MCF 10A (cell line): ENCODE data around the gene MYO9A. TPM values are rescaled to one million over a fixed set of nuclear protein-coding genes. Genes with fewer than 3 reads are reported as not detected.

Experiments used
- BruUV-seq: library from RNA; stranded (reverse); fragments of 400-500 nt; replicated peaks from 2 replicates; lab custom pipeline; 2021; lab: Mats Ljungman, UMichigan
- CTCF ChIA-PET: fragments of 300-600 bp; sonication (Branson Sonifier 250); formaldehyde crosslinking; extraction: SDS; loops from one replicate; lab custom pipeline; 2021; ENCODE audit warnings: antibody characterized with exemption, inconsistent platforms; lab: Yijun Ruan, JAX
- POLR2A ChIA-PET: fragments of 300-600, 350-650 bp; sonication (Branson Sonifier 250); formaldehyde crosslinking; extraction: SDS; loops from one replicate; lab custom pipeline; 2020; ENCODE audit warnings: antibody characterized with exemption, inconsistent platforms; lab: Yijun Ruan, JAX
- DNase-seq: peaks from one replicate; pipeline ENCODE4 v3.0.0-alpha.2; 2018; ENCODE audit not compliant: unreplicated experiment
- H3K27ac Mint-ChIP-seq: one replicate; pipeline ENCODE4 v1.8.0; 2022; ENCODE audit warnings: mild to moderate bottlenecking, low read depth, mixed read lengths; ENCODE audit not compliant: unreplicated experiment
- H3K27me3 Mint-ChIP-seq: one replicate; pipeline ENCODE4 v1.8.0; 2022; ENCODE audit warnings: mixed read lengths; ENCODE audit not compliant: insufficient read depth, unreplicated experiment
- H3K36me3 Mint-ChIP-seq: one replicate; pipeline ENCODE4 v1.8.0; 2022; ENCODE audit warnings: mild to moderate bottlenecking, moderate library complexity, mixed read lengths; ENCODE audit not compliant: insufficient read depth, unreplicated experiment
- H3K4me1 Mint-ChIP-seq: one replicate; pipeline ENCODE4 v1.8.0; 2022; ENCODE audit warnings: mixed read lengths; ENCODE audit not compliant: insufficient read depth, unreplicated experiment
- H3K4me3 Mint-ChIP-seq: one replicate; pipeline ENCODE4 v1.8.0; 2022; ENCODE audit warnings: mild to moderate bottlenecking, moderate library complexity, mixed read lengths; ENCODE audit not compliant: unreplicated experiment
- H3K9me3 Mint-ChIP-seq: one replicate; pipeline ENCODE4 v1.8.0; 2022; ENCODE audit warnings: mixed read lengths; ENCODE audit not compliant: unreplicated experiment
- intact Hi-C: fragments of 100-400 bp; cut with micrococcal nuclease; formaldehyde crosslinking; loops from 2 replicates; pipeline ENCODE4 v1.14.1; 2022
- total RNA-seq: library from RNA; stranded (reverse); gene quantifications from 2 replicates; pipeline ENCODE4 v1.2.3, GENCODE V29; 2022
- TF ChIP-seq, protein P1 (sequence below): fragments of 200-600 bp; IDR thresholded peaks from one replicate; pipeline ENCODE4 v1.8.0; 2022; ENCODE audit warnings: antibody characterized with exemption, mild to moderate bottlenecking; ENCODE audit not compliant: unreplicated experiment

MYO9A gene
- total RNA-seq, 1 experiment from 2014 or later = 40.8 TPM

DNA sequence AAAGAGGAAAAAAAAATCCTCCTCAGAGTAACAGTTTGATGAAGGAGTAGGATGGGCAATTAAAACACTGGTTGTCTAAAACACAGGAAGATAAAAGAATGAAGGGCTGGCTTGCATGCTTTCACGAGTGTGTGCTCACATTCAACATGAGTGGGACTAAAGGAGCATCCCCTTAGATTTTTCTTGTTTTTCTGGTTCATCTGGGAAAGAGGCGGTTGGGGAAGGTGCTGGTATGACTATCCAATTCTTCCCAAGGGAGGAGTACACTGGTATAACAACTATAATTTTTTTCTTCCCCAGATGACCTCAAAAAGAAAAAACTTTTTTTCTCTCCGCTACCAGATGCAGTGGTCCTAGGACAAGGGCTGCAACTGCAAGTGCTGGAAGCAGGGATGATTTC lies 143.7 kb downstream of the MYO9A start:
- TF ChIP-seq, protein P1, sequence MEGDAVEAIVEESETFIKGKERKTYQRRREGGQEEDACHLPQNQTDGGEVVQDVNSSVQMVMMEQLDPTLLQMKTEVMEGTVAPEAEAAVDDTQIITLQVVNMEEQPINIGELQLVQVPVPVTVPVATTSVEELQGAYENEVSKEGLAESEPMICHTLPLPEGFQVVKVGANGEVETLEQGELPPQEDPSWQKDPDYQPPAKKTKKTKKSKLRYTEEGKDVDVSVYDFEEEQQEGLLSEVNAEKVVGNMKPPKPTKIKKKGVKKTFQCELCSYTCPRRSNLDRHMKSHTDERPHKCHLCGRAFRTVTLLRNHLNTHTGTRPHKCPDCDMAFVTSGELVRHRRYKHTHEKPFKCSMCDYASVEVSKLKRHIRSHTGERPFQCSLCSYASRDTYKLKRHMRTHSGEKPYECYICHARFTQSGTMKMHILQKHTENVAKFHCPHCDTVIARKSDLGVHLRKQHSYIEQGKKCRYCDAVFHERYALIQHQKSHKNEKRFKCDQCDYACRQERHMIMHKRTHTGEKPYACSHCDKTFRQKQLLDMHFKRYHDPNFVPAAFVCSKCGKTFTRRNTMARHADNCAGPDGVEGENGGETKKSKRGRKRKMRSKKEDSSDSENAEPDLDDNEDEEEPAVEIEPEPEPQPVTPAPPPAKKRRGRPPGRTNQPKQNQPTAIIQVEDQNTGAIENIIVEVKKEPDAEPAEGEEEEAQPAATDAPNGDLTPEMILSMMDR = no peak
- POLR2A ChIA-PET = no interaction called here
- intact Hi-C loops = no loop called here
- no TSS peak for BruUV-seq
- no peak overlapping the region for H3K4me3 Mint-ChIP-seq
- CTCF ChIA-PET = no interaction called here
- DNase-seq = no peak
- H3K27ac Mint-ChIP-seq = no peak overlapping the region
- peaks cover 14% of the 10 kb centered on the region for H3K36me3 Mint-ChIP-seq
- H3K4me1 Mint-ChIP-seq = no peaks in the 10 kb centered on the region
- H3K9me3 Mint-ChIP-seq = no peaks in the 10 kb centered on the region
- no peaks in the 10 kb centered on the region for H3K27me3 Mint-ChIP-seq

DNA sequence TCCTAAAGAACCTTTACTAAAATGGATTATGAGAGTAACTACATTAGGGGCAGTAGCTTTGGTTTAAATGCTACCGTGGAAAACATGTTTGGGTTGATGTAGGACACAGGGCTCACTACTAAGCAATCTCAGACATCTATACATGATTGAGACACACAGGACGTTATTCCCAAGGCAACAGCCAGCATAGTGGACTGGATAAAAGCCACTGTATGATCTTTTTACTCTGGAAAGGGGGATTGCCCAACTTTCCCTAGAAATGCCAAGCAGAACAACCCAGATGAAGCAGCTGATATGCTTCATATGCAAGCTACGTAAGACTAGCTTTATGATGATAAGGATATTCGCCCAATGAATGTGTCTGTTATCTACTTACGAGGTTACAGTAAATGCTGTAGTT lies 144.6 kb downstream of the MYO9A start:
- no peak overlapping the region for H3K27ac Mint-ChIP-seq
- BruUV-seq = no TSS peak
- POLR2A ChIA-PET = no interaction called here
- H3K4me1 Mint-ChIP-seq = no peaks in the 10 kb centered on the region
- no peak overlapping the region for H3K4me3 Mint-ChIP-seq
- CTCF ChIA-PET = no interaction called here
- H3K36me3 Mint-ChIP-seq = peaks cover 14% of the 10 kb centered on the region
- TF ChIP-seq, protein P1 = no peak
- H3K27me3 Mint-ChIP-seq = no peaks in the 10 kb centered on the region
- intact Hi-C loops = no loop called here
- DNase-seq = no peak
- H3K9me3 Mint-ChIP-seq = no peaks in the 10 kb centered on the region

DNA sequence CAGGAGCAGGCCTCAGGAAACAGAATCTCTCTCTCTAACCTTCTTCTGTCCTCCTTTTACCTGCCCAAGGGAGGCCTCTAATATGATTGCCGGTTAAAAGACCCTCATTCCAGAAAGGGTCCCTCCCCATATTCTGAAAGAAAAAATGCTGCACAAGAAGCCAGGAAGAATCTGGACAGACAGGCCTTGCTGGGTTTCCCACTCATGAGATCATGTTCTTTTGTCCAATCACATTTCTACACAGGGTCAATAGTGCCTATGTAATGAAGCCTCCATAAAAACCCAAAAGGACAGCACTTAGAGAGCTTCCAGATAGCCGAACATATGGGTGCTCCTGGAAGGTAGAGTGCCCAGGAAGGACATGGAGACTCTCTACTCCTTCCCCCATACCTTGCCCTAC lies 146.0 kb downstream of the MYO9A start:
- Mint-ChIP-seq H3K27me3 (no peaks in the 10 kb centered on the region), H3K36me3 (peaks cover 6% of the 10 kb centered on the region), H3K4me3 (no peak overlapping the region), H3K9me3 (no peaks in the 10 kb centered on the region), H3K27ac (no peak overlapping the region), H3K4me1 (no peaks in the 10 kb centered on the region)
- intact Hi-C loops = no loop called here
- POLR2A ChIA-PET = no interaction called here
- BruUV-seq = no TSS peak
- no peak for DNase-seq
- CTCF ChIA-PET = no interaction called here
- TF ChIP-seq, protein P1 = no peak

DNA sequence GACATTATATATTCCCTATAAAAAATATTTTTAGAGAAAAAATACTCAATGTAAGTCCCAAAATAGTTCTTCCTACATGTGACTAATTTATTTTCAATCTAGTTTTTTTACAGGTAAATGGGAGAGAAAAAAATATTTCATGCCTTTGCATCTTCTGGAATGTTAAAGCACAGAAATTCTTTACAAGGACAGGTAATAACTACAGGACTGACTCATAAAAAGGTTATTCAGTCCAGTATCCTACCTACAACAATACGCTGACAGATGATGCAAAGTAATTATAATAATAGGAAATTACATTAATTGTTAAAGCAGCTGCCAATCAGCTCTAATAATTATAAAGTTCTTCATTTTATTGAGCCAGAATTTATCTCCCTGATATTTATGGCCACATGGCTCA lies 147.5 kb downstream of the MYO9A start:
- ChIA-PET POLR2A (no interaction called here), CTCF (no interaction called here)
- TF ChIP-seq, protein P1 = no peak
- Mint-ChIP-seq H3K27ac (no peak overlapping the region), H3K9me3 (no peaks in the 10 kb centered on the region), H3K4me3 (no peak overlapping the region), H3K36me3 (peaks cover 6% of the 10 kb centered on the region), H3K27me3 (no peaks in the 10 kb centered on the region), H3K4me1 (no peaks in the 10 kb centered on the region)
- no peak for DNase-seq
- BruUV-seq = no TSS peak
- intact Hi-C loops = no loop called here
